Gastrocnemius medialis (tissue), 4 donors: ENCODE results near the gene KCNS1. TPM values are rescaled to one million over a fixed set of nuclear protein-coding genes. Genes with fewer than 3 reads are reported as not detected.

Experiments used
- ATAC-seq, 2 donors: fragments of 150-250 bp; one replicate each; pipeline ENCODE4 v1.9.1; 2016
- DNase-seq, 2 donors: peaks; one replicate each; pipeline ENCODE4 v3.0.0-alpha.2; 2019
- H3K27ac ChIP-seq, 4 donors: fragments of 200-600 bp; sonication (generic); 1 replicate in 1 of 4; 2 replicates in 3 of 4; pipeline ENCODE4 v1.5.1; 2016 to 2018; ENCODE audit warnings: mild to moderate bottlenecking in 2 of 4, moderate library complexity in 1 of 4
- H3K27me3 ChIP-seq, 3 donors: fragments of 200-600 bp; sonication (generic) in 2 of 3; 1 replicate in 1 of 3; 2 replicates in 2 of 3; pipeline versions ENCODE4 v1.5.1 to v1.6.0; 2016 to 2019; ENCODE audit warnings: mild to moderate bottlenecking in 1 of 3, moderate library complexity in 1 of 3
- H3K36me3 ChIP-seq, 2 donors: fragments of 200-600 bp; sonication (generic) in 1 of 2; one replicate each; pipeline ENCODE4 v1.5.1; 2017 to 2018
- H3K4me1 ChIP-seq, 2 donors: fragments of 200-600 bp; sonication (generic) in 1 of 2; one replicate each; pipeline ENCODE4 v1.5.1; 2016 to 2017; ENCODE audit warnings: mild to moderate bottlenecking in 2 of 2
- H3K4me3 ChIP-seq, 4 donors: fragments of 200-600 bp; sonication (generic) in 3 of 4; 1 replicate in 1 of 4; 2 replicates in 3 of 4; pipeline ENCODE4 v1.5.1; 2016 to 2019; ENCODE audit warnings: mild to moderate bottlenecking in 2 of 4
- H3K9me3 ChIP-seq, 3 donors: fragments of 200-600 bp; sonication (generic) in 2 of 3; 1 replicate in 1 of 3; 2 replicates in 2 of 3; pipeline ENCODE4 v1.5.1; 2016 to 2019
- POLR2A ChIP-seq, 2 donors: fragments of 450-650 bp; IDR thresholded peaks; one replicate each; pipeline ENCODE4 v1.6.1; 2017; ENCODE audit warnings: antibody characterized with exemption in 2 of 2, mild to moderate bottlenecking in 2 of 2, moderate library complexity in 2 of 2
- in situ Hi-C, 4 donors: fragments of 200-750 bp; cut with MboI; loops; one replicate each; pipeline versions ENCODE4 v1.15.0 to v1.8.0; 2017; ENCODE audit warnings: low sequenced_read_pairs in 4 of 4
- intact Hi-C: fragments of 100-400 bp; cut with DNase I; formaldehyde crosslinking; loops from one replicate; pipeline ENCODE4 v1.15.1; 2023; ENCODE audit warnings: low total_unique reads
- total RNA-seq, 4 donors: library from RNA; depleted of rRNA; stranded (reverse); fragments of >200 nt; gene quantifications; one replicate each; pipeline versions ENCODE4 v1.1.0 to v1.2.3, GENCODE V29; 2016
- TF ChIP-seq, protein P1 (sequence below), 5 experiments: fragments of 450-650 bp in 3 of 5; fragments of 200-600 bp in 2 of 5; sonication (generic) in 2 of 5; IDR thresholded peaks in 4 of 5; conservative IDR thresholded peaks in 1 of 5; 1 replicate in 4 of 5; 2 replicates in 1 of 5; pipeline ENCODE4 v1.5.1; 2016 to 2019; ENCODE audit warnings: antibody characterized with exemption in 5 of 5, mild to moderate bottlenecking in 3 of 5, moderate library complexity in 3 of 5

Gene KCNS1
- total RNA-seq, 4 donors from 2014 or later: not detected

DNA sequence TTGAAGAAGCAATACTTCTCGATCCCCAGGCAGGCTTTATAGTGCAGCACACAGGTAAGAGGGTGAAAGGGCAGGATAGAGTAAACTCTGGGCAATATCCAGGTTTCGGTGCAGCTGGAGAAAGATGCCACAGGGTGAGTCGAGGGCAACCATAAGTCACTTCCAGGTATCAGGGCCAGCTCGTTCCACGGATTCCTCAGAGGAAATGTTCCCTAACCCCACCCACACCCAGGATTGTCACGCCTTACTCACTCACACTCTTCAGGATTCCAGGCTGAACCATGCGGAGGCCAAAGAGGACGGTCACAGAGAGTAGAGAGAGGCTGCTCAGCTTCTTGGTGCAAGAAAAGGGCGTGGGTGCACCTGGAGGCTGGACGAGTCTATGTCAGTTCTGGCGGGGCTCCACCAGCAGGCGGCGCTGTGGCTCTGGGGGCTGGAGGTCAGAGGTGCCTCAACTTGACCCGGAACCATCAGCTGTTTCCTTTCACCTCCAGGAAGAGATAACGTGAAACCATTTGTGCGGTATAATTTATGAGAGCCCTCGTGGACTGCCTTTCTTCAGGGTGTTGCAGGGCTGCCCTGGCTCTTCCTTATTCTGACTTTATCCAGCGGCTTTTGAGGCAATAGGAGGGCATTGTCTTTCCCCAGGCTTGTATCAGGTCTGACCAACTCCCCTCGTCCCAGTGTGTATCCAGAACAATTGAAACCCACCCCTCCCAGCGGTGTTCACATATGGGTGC lies 37.8 kb upstream of the KCNS1 start:
- H3K4me3 ChIP-seq: no peak overlapping the region
- in situ Hi-C loops: loop anchor here in 2 of 4 donors (25.0 kb wide), 1 partner anchor 149 kb away; no protein-coding TSS in a partner anchor
- DNase-seq (no peak), ATAC-seq (no peak)
- no peak overlapping the region for H3K27ac ChIP-seq
- no peaks in the 10 kb centered on the region for H3K36me3 ChIP-seq
- intact Hi-C loops: loop anchor here (2.0 kb wide), 1 partner anchor 152 kb away; no protein-coding TSS in a partner anchor
- no peaks in the 10 kb centered on the region for H3K27me3 ChIP-seq
- no peaks in the 10 kb centered on the region for H3K4me1 ChIP-seq
- H3K9me3 ChIP-seq: no peaks in the 10 kb centered on the region
- TF ChIP-seq, protein P1, sequence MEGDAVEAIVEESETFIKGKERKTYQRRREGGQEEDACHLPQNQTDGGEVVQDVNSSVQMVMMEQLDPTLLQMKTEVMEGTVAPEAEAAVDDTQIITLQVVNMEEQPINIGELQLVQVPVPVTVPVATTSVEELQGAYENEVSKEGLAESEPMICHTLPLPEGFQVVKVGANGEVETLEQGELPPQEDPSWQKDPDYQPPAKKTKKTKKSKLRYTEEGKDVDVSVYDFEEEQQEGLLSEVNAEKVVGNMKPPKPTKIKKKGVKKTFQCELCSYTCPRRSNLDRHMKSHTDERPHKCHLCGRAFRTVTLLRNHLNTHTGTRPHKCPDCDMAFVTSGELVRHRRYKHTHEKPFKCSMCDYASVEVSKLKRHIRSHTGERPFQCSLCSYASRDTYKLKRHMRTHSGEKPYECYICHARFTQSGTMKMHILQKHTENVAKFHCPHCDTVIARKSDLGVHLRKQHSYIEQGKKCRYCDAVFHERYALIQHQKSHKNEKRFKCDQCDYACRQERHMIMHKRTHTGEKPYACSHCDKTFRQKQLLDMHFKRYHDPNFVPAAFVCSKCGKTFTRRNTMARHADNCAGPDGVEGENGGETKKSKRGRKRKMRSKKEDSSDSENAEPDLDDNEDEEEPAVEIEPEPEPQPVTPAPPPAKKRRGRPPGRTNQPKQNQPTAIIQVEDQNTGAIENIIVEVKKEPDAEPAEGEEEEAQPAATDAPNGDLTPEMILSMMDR (IDR thresholded peaks at IDR 0.05 in 4 of 5, conservative IDR thresholded peaks at IDR 0.05 in 1 of 5): peak in 4 of 5 experiments; percentile 11 to 50 (median 34)
- no peak for TF ChIP-seq POLR2A (IDR thresholded peaks at IDR 0.05)

DNA sequence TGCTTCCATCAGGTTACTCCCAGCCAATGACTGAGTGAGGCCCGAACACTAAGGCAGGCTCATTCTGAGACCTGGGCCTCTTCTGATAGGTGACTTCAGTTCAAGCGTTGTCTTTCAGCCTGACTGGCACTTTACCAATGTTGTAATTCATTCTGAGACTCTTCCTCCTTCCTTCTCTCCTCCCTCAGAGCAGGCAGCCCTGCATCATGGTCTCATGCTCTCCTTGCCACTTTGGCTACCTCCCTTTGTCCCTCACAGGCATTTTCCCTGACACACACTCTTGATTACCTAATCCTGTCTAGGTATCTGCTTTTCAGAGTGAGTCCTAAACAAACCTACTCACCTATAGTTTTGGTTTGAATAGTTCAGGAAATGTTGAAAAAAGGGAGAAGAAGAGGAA lies 36.0 kb upstream of the KCNS1 start:
- no peak for DNase-seq
- TF ChIP-seq, protein P1 (IDR thresholded peaks at IDR 0.05 in 4 of 5, conservative IDR thresholded peaks at IDR 0.05 in 1 of 5): no peak
- no peak for TF ChIP-seq POLR2A (IDR thresholded peaks at IDR 0.05)
- in situ Hi-C loops (loop anchor here in 2 of 4 donors (25.0 kb wide), 1 partner anchor 150 kb away; no protein-coding TSS in a partner anchor), intact Hi-C loops (no loop called here)
- H3K27me3 ChIP-seq: no peaks in the 10 kb centered on the region
- H3K4me1 ChIP-seq: no peaks in the 10 kb centered on the region
- no peaks in the 10 kb centered on the region for H3K9me3 ChIP-seq
- no peak overlapping the region for H3K27ac ChIP-seq
- no peak for ATAC-seq
- no peak overlapping the region for H3K4me3 ChIP-seq
- H3K36me3 ChIP-seq: no peaks in the 10 kb centered on the region

DNA sequence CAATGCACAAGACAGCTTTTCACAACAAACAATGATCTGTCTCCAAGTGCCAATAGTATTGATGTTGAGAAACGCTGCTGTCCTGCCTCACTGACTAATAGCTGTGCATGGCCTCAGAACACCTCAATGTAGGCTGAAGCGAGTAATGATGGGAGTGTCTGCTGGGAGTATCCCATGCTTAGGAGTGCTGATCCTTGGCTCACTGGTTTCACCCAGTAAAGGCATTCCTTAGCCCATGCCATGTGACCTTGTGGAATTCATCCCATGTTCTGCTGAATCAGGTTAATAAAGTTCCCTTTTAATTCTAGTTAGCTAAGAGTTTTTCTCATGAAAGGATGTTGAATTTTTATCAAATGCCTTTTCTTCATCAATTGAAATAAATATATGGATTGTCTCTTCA lies 27.2 kb upstream of the KCNS1 start:
- intact Hi-C loops: no loop called here
- Histone ChIP-seq H3K36me3 (no peaks in the 10 kb centered on the region), H3K4me3 (no peak overlapping the region), H3K27me3 (peaks cover 0 to 3% (median 3%) of the 10 kb centered on the region in 3 donors), H3K9me3 (no peaks in the 10 kb centered on the region), H3K27ac (no peak overlapping the region), H3K4me1 (no peaks in the 10 kb centered on the region)
- TF ChIP-seq POLR2A (IDR thresholded peaks at IDR 0.05): no peak
- TF ChIP-seq, protein P1 (IDR thresholded peaks at IDR 0.05 in 4 of 5, conservative IDR thresholded peaks at IDR 0.05 in 1 of 5): no peak
- ATAC-seq (no peak), DNase-seq (no peak)
- in situ Hi-C loops: loop anchor here in 2 of 4 donors (25.0 kb wide), 1 partner anchor 159 kb away; no protein-coding TSS in a partner anchor

DNA sequence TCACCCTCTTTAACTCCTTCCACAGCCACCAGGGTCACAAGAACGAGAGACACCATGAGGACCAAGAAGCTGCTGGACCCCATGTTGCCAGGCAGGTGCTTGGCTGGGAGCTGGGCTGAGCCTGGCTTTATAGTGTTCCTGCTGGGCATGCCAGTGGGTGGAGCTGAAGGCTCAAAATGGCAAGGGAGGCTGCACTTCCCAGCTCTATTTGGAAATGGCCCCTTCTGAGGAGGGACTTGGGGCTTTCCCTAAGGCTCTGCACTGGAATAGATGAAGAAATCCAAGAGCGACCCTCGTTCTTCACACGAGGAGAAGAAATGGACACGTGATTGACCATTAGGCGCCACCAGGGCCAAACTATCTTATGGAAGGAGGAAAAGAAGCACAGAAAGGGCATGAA lies 23.4 kb upstream of the KCNS1 start, which contains the start of gene WFDC12:
TSS of gene WFDC12 (minus strand) at position 101 of the 400 bp plus-strand sequence. CDS start at position 83, 18 bp downstream.
- in situ Hi-C loops: no loop called here
- ATAC-seq (no peak), DNase-seq (no peak)
- Histone ChIP-seq H3K27ac (no peak within 1 kb of the TSS), H3K36me3 (no peaks in the 10 kb centered on the region), H3K9me3 (no peaks in the 10 kb centered on the region), H3K27me3 (peaks cover 0 to 6% (median 3%) of the 10 kb centered on the region in 3 donors), H3K4me1 (no peaks in the 10 kb centered on the region), H3K4me3 (no peak within 1 kb of the TSS)
- no peak for TF ChIP-seq POLR2A (IDR thresholded peaks at IDR 0.05)
- TF ChIP-seq, protein P1 (IDR thresholded peaks at IDR 0.05 in 4 of 5, conservative IDR thresholded peaks at IDR 0.05 in 1 of 5): no peak
- intact Hi-C loops: no loop called here
